HL-60 (cell line): ENCODE results near the gene MARCHF10.

Experiments
- GABPA ChIP-seq: IDR thresholded peaks from 2 replicates; pipeline ENCODE4 v1.6.1; 2012; ENCODE audit warnings: low read depth
- SPI1 ChIP-seq: IDR thresholded peaks from 2 replicates; pipeline ENCODE4 v1.6.1; 2012; ENCODE audit warnings: low read depth, mild to moderate bottlenecking, borderline replicate concordance
- TF ChIP-seq, protein P1 (sequence below): IDR thresholded peaks from one replicate; pipeline ENCODE4 v1.5.1; 2011; ENCODE audit warnings: low read length, control low read depth, inconsistent platforms; ENCODE audit not compliant: insufficient read depth
- TF ChIP-seq, protein P2 (sequence below): IDR thresholded peaks from 2 replicates; pipeline ENCODE4 v1.6.1; 2012; ENCODE audit warnings: low read depth; ENCODE audit not compliant: insufficient replicate concordance

DNA sequence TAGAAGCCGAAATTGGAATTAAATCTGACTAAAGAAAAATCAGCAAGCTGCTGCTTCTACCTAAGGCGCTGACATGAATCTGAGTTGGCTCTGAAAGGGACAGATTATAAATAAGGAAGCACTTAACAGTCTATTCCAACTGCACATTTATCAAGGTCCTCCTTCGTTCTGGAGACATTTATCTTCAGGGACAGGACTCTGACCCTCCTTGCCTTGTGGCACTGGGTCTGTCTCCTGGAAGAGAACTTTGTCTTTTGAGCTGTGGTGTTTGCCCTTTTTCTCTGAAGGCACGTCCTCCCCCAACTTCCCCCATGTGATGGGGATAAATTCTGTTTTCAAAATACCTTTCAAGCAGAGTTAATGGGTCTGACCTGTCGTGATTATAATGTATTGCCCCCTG is 47.0 kb upstream of the MARCHF10 start:
- TF ChIP-seq SPI1 (no peak), GABPA (no peak)
- TF ChIP-seq, protein P1, sequence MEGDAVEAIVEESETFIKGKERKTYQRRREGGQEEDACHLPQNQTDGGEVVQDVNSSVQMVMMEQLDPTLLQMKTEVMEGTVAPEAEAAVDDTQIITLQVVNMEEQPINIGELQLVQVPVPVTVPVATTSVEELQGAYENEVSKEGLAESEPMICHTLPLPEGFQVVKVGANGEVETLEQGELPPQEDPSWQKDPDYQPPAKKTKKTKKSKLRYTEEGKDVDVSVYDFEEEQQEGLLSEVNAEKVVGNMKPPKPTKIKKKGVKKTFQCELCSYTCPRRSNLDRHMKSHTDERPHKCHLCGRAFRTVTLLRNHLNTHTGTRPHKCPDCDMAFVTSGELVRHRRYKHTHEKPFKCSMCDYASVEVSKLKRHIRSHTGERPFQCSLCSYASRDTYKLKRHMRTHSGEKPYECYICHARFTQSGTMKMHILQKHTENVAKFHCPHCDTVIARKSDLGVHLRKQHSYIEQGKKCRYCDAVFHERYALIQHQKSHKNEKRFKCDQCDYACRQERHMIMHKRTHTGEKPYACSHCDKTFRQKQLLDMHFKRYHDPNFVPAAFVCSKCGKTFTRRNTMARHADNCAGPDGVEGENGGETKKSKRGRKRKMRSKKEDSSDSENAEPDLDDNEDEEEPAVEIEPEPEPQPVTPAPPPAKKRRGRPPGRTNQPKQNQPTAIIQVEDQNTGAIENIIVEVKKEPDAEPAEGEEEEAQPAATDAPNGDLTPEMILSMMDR = no peak
- TF ChIP-seq, protein P2, sequence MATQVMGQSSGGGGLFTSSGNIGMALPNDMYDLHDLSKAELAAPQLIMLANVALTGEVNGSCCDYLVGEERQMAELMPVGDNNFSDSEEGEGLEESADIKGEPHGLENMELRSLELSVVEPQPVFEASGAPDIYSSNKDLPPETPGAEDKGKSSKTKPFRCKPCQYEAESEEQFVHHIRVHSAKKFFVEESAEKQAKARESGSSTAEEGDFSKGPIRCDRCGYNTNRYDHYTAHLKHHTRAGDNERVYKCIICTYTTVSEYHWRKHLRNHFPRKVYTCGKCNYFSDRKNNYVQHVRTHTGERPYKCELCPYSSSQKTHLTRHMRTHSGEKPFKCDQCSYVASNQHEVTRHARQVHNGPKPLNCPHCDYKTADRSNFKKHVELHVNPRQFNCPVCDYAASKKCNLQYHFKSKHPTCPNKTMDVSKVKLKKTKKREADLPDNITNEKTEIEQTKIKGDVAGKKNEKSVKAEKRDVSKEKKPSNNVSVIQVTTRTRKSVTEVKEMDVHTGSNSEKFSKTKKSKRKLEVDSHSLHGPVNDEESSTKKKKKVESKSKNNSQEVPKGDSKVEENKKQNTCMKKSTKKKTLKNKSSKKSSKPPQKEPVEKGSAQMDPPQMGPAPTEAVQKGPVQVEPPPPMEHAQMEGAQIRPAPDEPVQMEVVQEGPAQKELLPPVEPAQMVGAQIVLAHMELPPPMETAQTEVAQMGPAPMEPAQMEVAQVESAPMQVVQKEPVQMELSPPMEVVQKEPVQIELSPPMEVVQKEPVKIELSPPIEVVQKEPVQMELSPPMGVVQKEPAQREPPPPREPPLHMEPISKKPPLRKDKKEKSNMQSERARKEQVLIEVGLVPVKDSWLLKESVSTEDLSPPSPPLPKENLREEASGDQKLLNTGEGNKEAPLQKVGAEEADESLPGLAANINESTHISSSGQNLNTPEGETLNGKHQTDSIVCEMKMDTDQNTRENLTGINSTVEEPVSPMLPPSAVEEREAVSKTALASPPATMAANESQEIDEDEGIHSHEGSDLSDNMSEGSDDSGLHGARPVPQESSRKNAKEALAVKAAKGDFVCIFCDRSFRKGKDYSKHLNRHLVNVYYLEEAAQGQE = no peak
